SU-DHL-6 (cell line): ENCODE results near the gene OR10G3.

Experiments
- EZH2phosphoT487 ChIP-seq: fragments of 200-600 bp; sonication (generic), shearing (Covaris generic); conservative IDR thresholded peaks from 2 replicates; pipeline ENCODE4 v1.6.1; 2018; ENCODE audit warnings: mild to moderate bottlenecking, antibody characterized with exemption, low read length, moderate library complexity, mixed read lengths
- TF ChIP-seq, protein P1 (sequence below): fragments of 200-600 bp; sonication (generic); IDR thresholded peaks from one replicate; pipeline ENCODE4 v1.5.1; 2017; ENCODE audit warnings: antibody characterized with exemption, mild to moderate bottlenecking, low read length, moderate library complexity; ENCODE audit not compliant: insufficient read depth, poor library complexity, severe bottlenecking

DNA sequence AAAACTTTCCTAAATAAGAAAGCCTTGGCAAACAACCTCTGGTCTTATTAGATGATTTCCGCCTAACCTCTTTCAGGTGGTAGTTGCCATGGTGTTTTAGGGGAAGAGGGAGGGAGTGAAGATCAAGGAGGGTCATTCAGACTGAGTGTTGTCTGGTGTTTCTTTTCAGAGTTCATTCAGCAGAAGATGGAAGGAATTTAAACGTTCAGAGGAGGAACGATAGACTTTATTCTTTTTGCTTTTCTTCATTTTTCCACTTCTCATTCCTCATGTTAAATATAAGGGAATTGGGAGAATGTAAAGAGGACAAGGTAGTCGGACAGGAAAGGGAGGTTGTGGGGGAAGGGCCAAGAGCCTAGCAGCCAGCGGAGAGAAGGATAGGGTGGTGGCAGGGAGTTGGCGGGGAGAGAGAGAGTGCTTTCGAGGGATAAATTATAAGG is 36.3 kb downstream of the OR10G3 start:
- TF ChIP-seq, protein P1, sequence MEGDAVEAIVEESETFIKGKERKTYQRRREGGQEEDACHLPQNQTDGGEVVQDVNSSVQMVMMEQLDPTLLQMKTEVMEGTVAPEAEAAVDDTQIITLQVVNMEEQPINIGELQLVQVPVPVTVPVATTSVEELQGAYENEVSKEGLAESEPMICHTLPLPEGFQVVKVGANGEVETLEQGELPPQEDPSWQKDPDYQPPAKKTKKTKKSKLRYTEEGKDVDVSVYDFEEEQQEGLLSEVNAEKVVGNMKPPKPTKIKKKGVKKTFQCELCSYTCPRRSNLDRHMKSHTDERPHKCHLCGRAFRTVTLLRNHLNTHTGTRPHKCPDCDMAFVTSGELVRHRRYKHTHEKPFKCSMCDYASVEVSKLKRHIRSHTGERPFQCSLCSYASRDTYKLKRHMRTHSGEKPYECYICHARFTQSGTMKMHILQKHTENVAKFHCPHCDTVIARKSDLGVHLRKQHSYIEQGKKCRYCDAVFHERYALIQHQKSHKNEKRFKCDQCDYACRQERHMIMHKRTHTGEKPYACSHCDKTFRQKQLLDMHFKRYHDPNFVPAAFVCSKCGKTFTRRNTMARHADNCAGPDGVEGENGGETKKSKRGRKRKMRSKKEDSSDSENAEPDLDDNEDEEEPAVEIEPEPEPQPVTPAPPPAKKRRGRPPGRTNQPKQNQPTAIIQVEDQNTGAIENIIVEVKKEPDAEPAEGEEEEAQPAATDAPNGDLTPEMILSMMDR, result no peak
- no peak for TF ChIP-seq EZH2phosphoT487
